Loucy (cell line): ENCODE results near the gene FDX1.

Experiments used
- CTCF ChIP-seq: fragments of 200-600 bp; sonication (generic); conservative IDR thresholded peaks from 2 replicates; pipeline ENCODE4 v1.5.1; 2014; ENCODE audit warnings: mild to moderate bottlenecking, antibody characterized with exemption, low read length
- EZH2phosphoT487 ChIP-seq: fragments of 200-600 bp; IDR thresholded peaks from 2 replicates; pipeline ENCODE4 v1.6.1; 2018; ENCODE audit warnings: antibody characterized with exemption, mild to moderate bottlenecking, moderate library complexity, borderline replicate concordance

GRCh38 chr11:110446594-110446993 lies 16.8 kb downstream of the FDX1 start:
- TF ChIP-seq CTCF (no peak), EZH2phosphoT487 (no peak)
